Measurements from ENCODE around the gene COL7A1. TPM values are rescaled to one million over a fixed set of nuclear protein-coding genes. Genes with fewer than 3 reads are reported as not detected.

COL7A1 gene
- total RNA-seq, 2 donors from 2014 or later = 15.7 to 16.6 TPM

- DNase-seq = no peak
- H3K27me3 Mint-ChIP-seq (ENCODE audit: insufficient read depth) = no peaks in the 10 kb centered on the region
- Histone ChIP-seq H3K9me3 (ENCODE audit: control insufficient read depth, low read length) (no peaks in the 10 kb centered on the region), H3K27me3 (ENCODE audit: control insufficient read depth, insufficient read depth, low read length, poor library complexity, severe bottlenecking) (no peaks in the 10 kb centered on the region), H3K36me3 (ENCODE audit: control insufficient read depth, insufficient read depth, low read length) (no peaks in the 10 kb centered on the region), H3K27ac (ENCODE audit: low read depth, low read length) (no peak overlapping the region), H3K4me3 (ENCODE audit: low read length) (no peak overlapping the region), H3K4me1 (ENCODE audit: control insufficient read depth, insufficient read depth, low read length) (no peaks in the 10 kb centered on the region), H3K9ac (ENCODE audit: extremely low read depth, low read length, poor library complexity, severe bottlenecking) (no peak overlapping the region)
- 94 to 100% methylated on average over 1 to 9 of the region's 9 CpGs for WGBS, 2 experiments (ENCODE audit: insufficient coverage in 1 of 2, insufficient read length in 1 of 2)
- no peaks in the 10 kb centered on the region for H3K9me3 Mint-ChIP-seq
- H3K4me3 Mint-ChIP-seq = no peak overlapping the region
- no peak for TF ChIP-seq CTCF (conservative IDR thresholded peaks at IDR 0.05)
- no peaks in the 10 kb centered on the region for H3K36me3 Mint-ChIP-seq (ENCODE audit: low read depth)
- H3K27ac Mint-ChIP-seq = peak overlapping the region; percentile 55
- peaks cover 11% of the 10 kb centered on the region for H3K4me1 Mint-ChIP-seq
Observed at GRCh38 chr3:48566401-48566760, 28.7 kb downstream of the COL7A1 start.

DNA sequence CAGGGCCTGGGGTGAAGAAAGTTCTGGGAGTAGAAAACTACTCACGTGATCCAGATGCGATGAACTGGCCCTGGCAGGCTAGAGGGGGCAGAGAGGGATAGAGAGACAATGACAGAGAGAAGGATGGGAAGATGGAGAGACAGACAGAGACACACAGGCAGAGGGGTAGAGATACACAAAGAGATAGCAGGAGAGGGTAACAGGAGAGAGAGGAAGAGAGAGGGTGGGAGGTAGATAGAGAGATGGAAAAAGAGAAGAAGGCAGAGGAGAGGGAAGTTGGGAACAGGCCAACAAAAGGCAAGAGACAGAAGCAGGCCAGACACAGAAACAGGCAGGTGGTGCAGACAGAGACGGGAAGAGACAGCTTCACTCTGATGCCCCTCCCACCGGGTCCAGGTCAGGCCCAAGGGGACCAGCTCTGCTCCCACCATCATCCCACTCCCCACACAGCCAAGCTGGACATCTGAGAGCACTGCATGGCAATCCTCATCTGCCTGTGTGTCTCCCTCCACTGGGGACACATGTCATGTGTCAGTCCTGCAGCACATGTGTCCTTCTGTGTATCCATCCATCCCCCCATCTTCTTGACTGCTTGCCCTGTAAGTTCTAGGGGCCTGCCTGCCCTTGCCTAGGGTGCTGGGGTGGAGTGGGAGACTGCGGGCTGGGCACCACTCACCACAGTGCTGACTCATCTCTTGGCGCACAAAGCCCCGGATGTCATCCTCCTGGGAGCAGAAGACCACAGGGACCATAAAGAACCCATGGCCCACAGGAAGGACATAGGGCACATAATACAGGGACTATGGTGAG, 29.3 kb downstream of the COL7A1 start:
- Histone ChIP-seq H3K36me3 (ENCODE audit: control insufficient read depth, insufficient read depth, low read length) (no peaks in the 10 kb centered on the region), H3K4me1 (ENCODE audit: control insufficient read depth, insufficient read depth, low read length) (no peaks in the 10 kb centered on the region), H3K27ac (ENCODE audit: low read depth, low read length) (peak overlapping the region; percentile 16), H3K9me3 (ENCODE audit: control insufficient read depth, low read length) (no peaks in the 10 kb centered on the region), H3K4me3 (ENCODE audit: low read length) (no peak overlapping the region), H3K9ac (ENCODE audit: extremely low read depth, low read length, poor library complexity, severe bottlenecking) (no peak overlapping the region), H3K27me3 (ENCODE audit: control insufficient read depth, insufficient read depth, low read length, poor library complexity, severe bottlenecking) (no peaks in the 10 kb centered on the region)
- Mint-ChIP-seq H3K27me3 (ENCODE audit: insufficient read depth) (no peaks in the 10 kb centered on the region), H3K4me1 (peaks cover 16% of the 10 kb centered on the region), H3K36me3 (ENCODE audit: low read depth) (no peaks in the 10 kb centered on the region), H3K9me3 (no peaks in the 10 kb centered on the region), H3K4me3 (no peak overlapping the region), H3K27ac (no peak overlapping the region)
- 92 to 99% methylated on average over 5 to 7 of the region's 7 CpGs for WGBS, 2 experiments (ENCODE audit: insufficient coverage in 1 of 2, insufficient read length in 1 of 2)
- no peak for DNase-seq
- TF ChIP-seq CTCF (conservative IDR thresholded peaks at IDR 0.05) = no peak

GRCh38 chr3:48565186-48565585, 29.9 kb downstream of the COL7A1 start:
- H3K36me3 Mint-ChIP-seq (ENCODE audit: low read depth) = no peaks in the 10 kb centered on the region
- DNase-seq = no peak
- no peaks in the 10 kb centered on the region for H3K27me3 ChIP-seq (ENCODE audit: control insufficient read depth, insufficient read depth, low read length, poor library complexity, severe bottlenecking)
- H3K27ac Mint-ChIP-seq = no peak overlapping the region
- no peak overlapping the region for H3K4me3 Mint-ChIP-seq
- WGBS, 2 experiments (ENCODE audit: insufficient coverage in 1 of 2, insufficient read length in 1 of 2) = 93% methylated on average over 11 of the region's 11 CpGs
- H3K36me3 ChIP-seq (ENCODE audit: control insufficient read depth, insufficient read depth, low read length) = no peaks in the 10 kb centered on the region
- no peak overlapping the region for H3K4me3 ChIP-seq (ENCODE audit: low read length)
- peaks cover 21% of the 10 kb centered on the region for H3K4me1 Mint-ChIP-seq
- H3K27ac ChIP-seq (ENCODE audit: low read depth, low read length) = peak overlapping the region; percentile 16
- peaks cover 5% of the 10 kb centered on the region for H3K4me1 ChIP-seq (ENCODE audit: control insufficient read depth, insufficient read depth, low read length)
- H3K27me3 Mint-ChIP-seq (ENCODE audit: insufficient read depth) = no peaks in the 10 kb centered on the region
- no peak overlapping the region for H3K9ac ChIP-seq (ENCODE audit: extremely low read depth, low read length, poor library complexity, severe bottlenecking)
- H3K9me3 Mint-ChIP-seq = no peaks in the 10 kb centered on the region
- H3K9me3 ChIP-seq (ENCODE audit: control insufficient read depth, low read length) = no peaks in the 10 kb centered on the region
- no peak for TF ChIP-seq CTCF (conservative IDR thresholded peaks at IDR 0.05)
